RKO (cell line): ENCODE measurements around the gene CD8A.

Experiments
- DNase-seq: peaks from one replicate; pipeline ENCODE4 v3.0.0-alpha.2; 2016; ENCODE audit warnings: low spot score

CD8A gene

GRCh38 chr2:86808315-86809161 is 17.8 kb upstream of the CD8A start:
- peak; percentile 87 for DNase-seq

- peak; percentile 41 for DNase-seq
Observed at GRCh38 chr2:86807468-86808275, 17.0 kb upstream of the CD8A start.

- DNase-seq: no peak
Observed at GRCh38 chr2:86807133-86807467, 16.4 kb upstream of the CD8A start.

GRCh38 chr2:86806059-86806857 is 15.5 kb upstream of the CD8A start:
- DNase-seq: no peak

GRCh38 chr2:86800856-86801567 is 10.3 kb upstream of the CD8A start:
- no peak for DNase-seq

GRCh38 chr2:86794861-86795260 is 4.1 kb upstream of the CD8A start:
- no peak for DNase-seq

GRCh38 chr2:86793752-86794151 is 3.0 kb upstream of the CD8A start:
- no peak for DNase-seq

GRCh38 chr2:86791573-86791972 is 860 bp upstream of the CD8A start:
- DNase-seq: no peak

- no peak for DNase-seq
Observed at GRCh38 chr2:86790134-86790675, 508 bp downstream of the CD8A start.

- no peak for DNase-seq
Observed at GRCh38 chr2:86789687-86790133, 1.0 kb downstream of the CD8A start.

GRCh38 chr2:86788881-86789686 is 1.6 kb downstream of the CD8A start:
- DNase-seq: no peak

GRCh38 chr2:86788165-86788564 is 2.5 kb downstream of the CD8A start:
- no peak for DNase-seq

GRCh38 chr2:86787736-86788135 is 3.0 kb downstream of the CD8A start:
- no peak for DNase-seq

GRCh38 chr2:86786001-86786536 is 4.6 kb downstream of the CD8A start:
- no peak for DNase-seq

- DNase-seq: no peak
Observed at GRCh38 chr2:86785456-86785855, 5.3 kb downstream of the CD8A start.

- no peak for DNase-seq
Observed at GRCh38 chr2:86783615-86784339, 6.9 kb downstream of the CD8A start.

GRCh38 chr2:86782748-86783147 is 8.0 kb downstream of the CD8A start:
- DNase-seq: no peak

GRCh38 chr2:86781363-86781762 is 9.3 kb downstream of the CD8A start:
- DNase-seq: no peak

GRCh38 chr2:86779971-86780370 is 10.7 kb downstream of the CD8A start:
- DNase-seq: no peak

- no peak for DNase-seq
Observed at GRCh38 chr2:86778957-86779356, 11.8 kb downstream of the CD8A start.
